GM12878 (cell line): Measurements from ENCODE around the gene IGFBP6. TPM values are rescaled to one million over a fixed set of nuclear protein-coding genes. Genes with fewer than 3 reads are reported as not detected.

Source experiments
- ATAC-seq: fragments of 200-7000 bp; cut with Tn5 transposase; 3 replicates; pipeline ENCODE4 v1.9.1; 2020; ENCODE audit warnings: mild to moderate bottlenecking, moderate library complexity
- BruUV-seq: library from RNA; stranded (reverse); fragments of 400-500 nt; replicated peaks from 2 replicates; lab custom pipeline; 2021; lab: Mats Ljungman, UMichigan
- CTCF ChIA-PET: fragments of 300-600 bp; sonication (Branson Sonifier 250); formaldehyde crosslinking; extraction: SDS; loops from one replicate; lab custom pipeline; 2021; ENCODE audit warnings: inconsistent platforms; lab: Yijun Ruan, JAX
- POLR2A ChIA-PET: fragments of 350-600 bp; formaldehyde crosslinking; extraction: SDS; loops from one replicate; lab custom pipeline; 2021; ENCODE audit warnings: inconsistent platforms; lab: Charles Lee
- RAD21 ChIA-PET: fragments of 300-600 bp; sonication (Branson Sonifier 250); formaldehyde crosslinking; loops from one replicate; lab custom pipeline; 2023; ENCODE audit warnings: antibody characterized with exemption; ENCODE audit not compliant: unreplicated experiment; lab: Charles Lee
- SMC1A ChIA-PET: fragments of 300-600 bp; sonication (Branson Sonifier 250); formaldehyde crosslinking; loops from one replicate; lab custom pipeline; 2023; ENCODE audit not compliant: unreplicated experiment, uncharacterized antibody; lab: Charles Lee
- DNase-seq: peaks from one replicate; pipeline ENCODE4 v3.0.0-alpha.2; 2011; ENCODE audit warnings: low read depth, low spot score
- FAIRE-seq: peaks from 3 replicates; lab custom pipeline; 2011; peaks lifted over from hg19 to GRCh38; lab: Jason Lieb, UNC
- H2AFZ ChIP-seq: 2 replicates; pipeline ENCODE4 v1.6.0; 2011; ENCODE audit warnings: low read depth, low read length, control low read depth; ENCODE audit not compliant: control insufficient read depth
- H3K27ac ChIP-seq: 2 replicates; pipeline ENCODE4 v1.5.1; 2011; ENCODE audit warnings: control low read depth; ENCODE audit not compliant: control insufficient read depth, insufficient read depth
- H3K27me3 ChIP-seq, 2 experiments: replicated peaks in 1 of 2; 2 replicates each; pipeline versions ENCODE4 v1.6.0 to v1.6.1; 2011; ENCODE audit warnings: low read length in 1 of 2; ENCODE audit not compliant: control insufficient read depth in 2 of 2, insufficient read depth in 2 of 2
- H3K36me3 ChIP-seq, 2 experiments: 2 replicates each; pipeline ENCODE4 v1.5.1; 2011; ENCODE audit warnings: low read length in 1 of 2; ENCODE audit not compliant: control insufficient read depth in 2 of 2, insufficient read depth in 2 of 2
- H3K4me1 ChIP-seq: 2 replicates; pipeline ENCODE4 v1.6.1; 2011; ENCODE audit warnings: mild to moderate bottlenecking, low read length, moderate library complexity, mixed read lengths; ENCODE audit not compliant: control insufficient read depth, insufficient read depth
- H3K4me2 ChIP-seq: 2 replicates; pipeline ENCODE4 v1.6.0; 2011; ENCODE audit warnings: control low read depth; ENCODE audit not compliant: control insufficient read depth, insufficient read depth
- H3K4me3 ChIP-seq: fragments of 200-600 bp; sonication (generic); 2 replicates; pipeline ENCODE4 v1.5.1; 2016
- H3K79me2 ChIP-seq: 2 replicates; pipeline ENCODE4 v1.6.0; 2011; ENCODE audit warnings: low read length; ENCODE audit not compliant: control insufficient read depth, insufficient read depth
- H3K9ac ChIP-seq: 2 replicates; pipeline ENCODE4 v1.8.0; 2011; ENCODE audit warnings: low read length, control low read depth, mixed read lengths; ENCODE audit not compliant: control insufficient read depth, insufficient read depth
- H3K9me3 ChIP-seq: replicated peaks from 3 replicates; pipeline ENCODE4 v1.5.1; 2011; ENCODE audit warnings: mild to moderate bottlenecking, low read length; ENCODE audit not compliant: control insufficient read depth, insufficient read depth
- H4K20me1 ChIP-seq: 2 replicates; pipeline ENCODE4 v1.6.0; 2011; ENCODE audit not compliant: control insufficient read depth, insufficient read depth
- ASH2L ChIP-seq: fragments of 300-600, 200-600 bp; sonication (generic); IDR thresholded peaks from 2 replicates; pipeline ENCODE4 v1.6.1; 2017; ENCODE audit warnings: low read depth, mild to moderate bottlenecking, borderline replicate concordance
- NRF1 ChIP-seq: conservative IDR thresholded peaks from 2 replicates; pipeline ENCODE4 v1.6.1; 2011; ENCODE audit warnings: mild to moderate bottlenecking, low read depth, low read length, improper control_type of control experiment
- SMARCA5 ChIP-seq: fragments of 450-650 bp; IDR thresholded peaks from 2 replicates; pipeline ENCODE4 v1.6.1; 2017; ENCODE audit warnings: mild to moderate bottlenecking
- SUPT20H ChIP-seq: IDR thresholded peaks from 2 replicates; pipeline ENCODE4 v1.6.1; 2011; ENCODE audit warnings: low read depth, mild to moderate bottlenecking, low read length, moderate library complexity, borderline replicate concordance; ENCODE audit not compliant: control insufficient read depth
- TCF7 ChIP-seq: IDR thresholded peaks from 2 replicates; pipeline ENCODE4 v1.6.1; 2014; ENCODE audit warnings: antibody characterized with exemption, borderline replicate concordance
- ZNF384 ChIP-seq: IDR thresholded peaks from 2 replicates; pipeline ENCODE4 v1.6.1; 2012; ENCODE audit warnings: low read depth, mild to moderate bottlenecking, low read length, improper control_type of control experiment, borderline replicate concordance
- WGBS: methylation state at CpG from one replicate; pipeline ENCODE4 v1.1.6; 2016; ENCODE audit warnings: low lambda C conversion rate; ENCODE audit not compliant: insufficient replicate concordance, insufficient coverage; ENCODE audit errors: missing lambda C conversion rate; 5-methylcytosine and 5-hydroxymethylcytosine counted together
- in situ Hi-C: fragments of 300-500 bp; cut with MboI; formaldehyde crosslinking; loops from 9 replicates; pipeline ENCODE4 v1.14.3; 2018; ENCODE audit warnings: mixed read lengths
- intact Hi-C: fragments of 100-400 bp; cut with micrococcal nuclease; formaldehyde crosslinking; loops from one replicate; pipeline ENCODE4 v1.14.2; 2022; ENCODE audit not compliant: unreplicated experiment
- polyA plus RNA-seq, 11 experiments: library from polyadenylated mRNA; depleted of rRNA in 4 of 11; unstranded in 6 of 11; stranded (reverse) in 5 of 11; fragments of >200 nt; fragmentation: Nextera tagmentation in 4 of 11; fragmentation: Illumina TruSeq in 1 of 11; extraction: Ambion mirVana in 4 of 11; extraction: Trizol in 1 of 11; gene quantifications; 1 replicate in 1 of 11; 2 replicates in 10 of 11; pipeline versions ENCODE4 v1.2.1 to v1.2.3, GENCODE V29; 2011 to 2016; ENCODE audit warnings: inconsistent platforms in 2 of 11, missing spikeins in 2 of 11, low read depth in 1 of 11
- total RNA-seq, 4 experiments: library from RNA; depleted of rRNA in 3 of 4; stranded (reverse); fragments of >200 nt in 3 of 4; fragmentation: Illumina TruSeq in 1 of 4; extraction: Trizol in 1 of 4; gene quantifications; 2 replicates each; pipeline versions ENCODE4 v1.2.1 to v1.2.3, GENCODE V29; 2013 to 2021
- TF ChIP-seq, protein P1 (sequence below): fragments of 450-650 bp; IDR thresholded peaks from 2 replicates; pipeline ENCODE4 v1.6.1; 2018; ENCODE audit warnings: mild to moderate bottlenecking, low read depth, moderate library complexity; ENCODE audit not compliant: partially characterized antibody

The IGFBP6 gene
- total and polyA plus RNA-seq, 10 of the 15 experiments (the other 5 are each of a cell fraction or from before 2014, with no cell fraction given), result 0.09 to 0.87 (median 0.56) TPM; not detected in 3

DNA sequence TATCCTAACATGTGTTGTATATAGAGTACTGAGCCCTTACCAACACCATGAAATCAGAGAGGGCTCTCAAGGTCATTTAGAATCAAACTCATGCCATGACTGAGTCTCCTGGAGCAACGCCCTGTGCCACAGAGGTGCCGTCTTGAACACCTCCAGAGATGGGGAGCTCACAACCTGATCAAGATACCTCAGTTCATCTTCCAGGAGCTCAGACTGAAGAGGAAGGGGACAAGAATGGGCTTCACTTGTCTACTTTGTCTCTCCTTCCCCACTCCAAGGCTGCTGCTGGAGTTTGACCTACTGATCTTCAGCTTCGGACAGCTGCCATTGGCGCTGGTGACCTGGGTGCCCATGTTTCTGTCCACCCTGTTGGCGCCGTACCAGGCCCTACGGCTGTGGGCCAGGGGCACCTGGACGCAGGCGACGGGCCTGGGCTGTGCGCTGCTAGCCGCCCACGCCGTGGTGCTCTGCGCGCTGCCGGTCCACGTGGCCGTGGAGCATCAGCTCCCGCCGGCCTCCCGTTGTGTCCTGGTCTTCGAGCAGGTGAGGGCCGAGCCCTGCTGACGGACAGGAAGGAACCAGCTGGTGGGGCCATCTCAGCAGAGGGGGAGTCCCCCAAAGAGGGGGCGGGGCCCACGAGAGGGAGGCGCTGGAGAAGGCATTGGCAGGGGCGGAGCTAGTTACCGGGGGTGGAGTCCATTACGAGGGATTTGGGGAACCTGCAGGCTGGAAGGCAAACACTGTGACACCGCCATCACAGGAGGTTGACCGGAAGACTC is 17.8 kb downstream of the IGFBP6 start (continued):
- TF ChIP-seq ZNF384 (no peak), NRF1 (no peak), ASH2L (no peak)
- TF ChIP-seq, protein P1, sequence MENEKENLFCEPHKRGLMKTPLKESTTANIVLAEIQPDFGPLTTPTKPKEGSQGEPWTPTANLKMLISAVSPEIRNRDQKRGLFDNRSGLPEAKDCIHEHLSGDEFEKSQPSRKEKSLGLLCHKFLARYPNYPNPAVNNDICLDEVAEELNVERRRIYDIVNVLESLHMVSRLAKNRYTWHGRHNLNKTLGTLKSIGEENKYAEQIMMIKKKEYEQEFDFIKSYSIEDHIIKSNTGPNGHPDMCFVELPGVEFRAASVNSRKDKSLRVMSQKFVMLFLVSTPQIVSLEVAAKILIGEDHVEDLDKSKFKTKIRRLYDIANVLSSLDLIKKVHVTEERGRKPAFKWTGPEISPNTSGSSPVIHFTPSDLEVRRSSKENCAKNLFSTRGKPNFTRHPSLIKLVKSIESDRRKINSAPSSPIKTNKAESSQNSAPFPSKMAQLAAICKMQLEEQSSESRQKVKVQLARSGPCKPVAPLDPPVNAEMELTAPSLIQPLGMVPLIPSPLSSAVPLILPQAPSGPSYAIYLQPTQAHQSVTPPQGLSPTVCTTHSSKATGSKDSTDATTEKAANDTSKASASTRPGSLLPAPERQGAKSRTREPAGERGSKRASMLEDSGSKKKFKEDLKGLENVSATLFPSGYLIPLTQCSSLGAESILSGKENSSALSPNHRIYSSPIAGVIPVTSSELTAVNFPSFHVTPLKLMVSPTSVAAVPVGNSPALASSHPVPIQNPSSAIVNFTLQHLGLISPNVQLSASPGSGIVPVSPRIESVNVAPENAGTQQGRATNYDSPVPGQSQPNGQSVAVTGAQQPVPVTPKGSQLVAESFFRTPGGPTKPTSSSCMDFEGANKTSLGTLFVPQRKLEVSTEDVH, result no peak

DNA sequence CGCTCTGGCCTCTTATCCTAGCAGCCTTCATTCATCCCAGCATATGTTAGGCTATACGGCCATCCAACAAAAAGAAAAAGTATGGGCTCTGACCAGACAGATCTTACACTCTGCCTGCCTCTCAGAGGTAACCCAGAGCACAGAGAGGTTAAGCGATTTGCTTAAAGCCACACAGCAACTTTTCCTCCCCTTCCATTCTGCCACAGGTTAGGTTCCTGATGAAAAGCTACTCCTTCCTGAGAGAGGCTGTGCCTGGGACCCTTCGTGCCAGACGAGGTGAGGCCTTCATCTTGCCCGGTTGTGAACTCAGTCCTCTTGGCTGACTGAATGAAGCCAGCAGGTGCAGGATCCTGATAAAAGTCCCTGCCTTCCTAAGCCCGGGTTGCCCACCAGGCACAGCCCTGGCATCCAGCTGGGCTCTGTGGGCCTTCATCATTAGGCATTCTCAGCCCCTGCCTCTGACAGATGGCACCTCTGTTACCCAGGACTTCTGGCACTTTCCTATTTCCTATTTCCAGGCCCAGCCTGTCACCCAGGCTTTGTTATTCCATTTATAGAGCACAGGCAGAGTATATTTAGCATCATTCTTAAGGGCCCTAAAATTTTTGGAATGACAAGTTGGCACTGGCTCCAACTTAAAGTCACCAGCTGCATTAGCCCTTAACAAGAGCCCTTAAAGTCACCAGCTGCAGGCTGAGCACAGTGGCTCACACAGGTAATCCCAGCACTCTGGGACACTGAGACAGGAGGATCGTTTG is 18.6 kb downstream of the IGFBP6 start:
- ChIA-PET SMC1A (interaction anchor here (1.0 kb wide), 1 partner anchor 17 kb away, joined by 4 read pairs; no protein-coding TSS in a partner anchor), POLR2A (interaction anchor here (0.7 to 1.0 kb wide), 2 partner anchors 138 to 399 kb away, joined by 5 to 17 read pairs; no protein-coding TSS in a partner anchor)

More for the DNA sequence above, 18.6 kb downstream of the IGFBP6 start:
- Histone ChIP-seq H3K4me3 (no peak overlapping the region), H4K20me1 (no peaks in the 10 kb centered on the region), H3K27ac (no peak overlapping the region), H2AFZ (no peak overlapping the region), H3K4me2 (no peak overlapping the region), H3K4me1 (no peaks in the 10 kb centered on the region), H3K79me2 (no peaks in the 10 kb centered on the region), H3K9me3 (no peaks in the 10 kb centered on the region), H3K36me3 (no peaks in the 10 kb centered on the region), H3K9ac (no peak overlapping the region), H3K27me3 (no peaks in the 10 kb centered on the region)
- DNase-seq, result no peak
- BruUV-seq, result no TSS peak
- in situ Hi-C loops, result no loop called here
- intact Hi-C loops, result no loop called here
- RAD21 ChIA-PET, result interaction anchor here (1.0 kb wide), 1 partner anchor 50 kb away, joined by 4 read pairs; no protein-coding TSS in a partner anchor
- peak; percentile 72 for TF ChIP-seq SMARCA5
- no peak for TF ChIP-seq TCF7
- TF ChIP-seq SUPT20H, result no peak
- no peak for FAIRE-seq
- ATAC-seq, result no peak
- CTCF ChIA-PET, result interaction anchor here (1.5 to 1.7 kb wide), 2 partner anchors 17 to 50 kb away, joined by 4 to 9 read pairs; no protein-coding TSS in a partner anchor
- WGBS, result 77% methylated on average over 8 of the region's 8 CpGs
